ENCODE measurements around the gene SLC35A2.

Gene SLC35A2

DNA sequence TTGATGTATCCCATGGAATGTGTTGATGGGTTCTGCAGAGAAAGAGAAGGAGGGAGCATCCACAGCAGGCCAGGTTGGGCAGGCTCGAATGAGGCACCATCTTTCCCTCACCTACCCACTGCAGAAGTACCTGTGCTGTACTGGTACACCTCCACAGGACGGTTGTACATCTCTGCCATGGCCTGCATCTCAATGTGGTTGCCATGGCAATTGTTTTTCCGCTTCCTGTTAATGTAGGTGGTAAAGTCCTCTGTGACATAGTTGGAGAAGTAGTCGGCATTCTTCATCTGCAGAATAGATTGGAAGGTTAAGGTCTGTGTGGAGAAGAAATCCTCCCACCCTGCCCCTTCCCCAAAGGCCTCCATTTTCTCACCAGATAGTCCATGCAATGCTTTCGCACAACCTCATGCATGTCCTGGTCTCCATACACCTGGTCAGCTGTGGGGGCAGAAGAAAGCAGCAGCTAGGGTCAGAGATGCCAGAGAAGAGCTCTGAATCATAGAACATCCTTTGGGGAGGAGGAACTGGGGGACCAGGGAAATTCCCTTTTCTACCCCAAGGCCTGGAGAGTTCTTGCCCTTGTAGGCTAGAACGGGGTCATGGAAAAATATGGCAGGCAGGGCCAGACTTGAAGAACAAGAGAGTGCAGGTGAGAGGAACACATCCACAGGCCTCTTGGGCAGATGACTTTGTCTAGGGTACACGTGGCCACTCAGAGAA is 23.3 kb upstream of the SLC35A2 start:
- DNase-seq (no peak), ATAC-seq (ENCODE audit: insufficient read depth, low read depth) (no peak)
- H3K27ac ChIP-seq (ENCODE audit: low read length) = no peak overlapping the region
- H3K9ac ChIP-seq (ENCODE audit: low read depth, low read length) = no peak overlapping the region
- H2AFZ ChIP-seq (ENCODE audit: low read depth, low read length) = no peak overlapping the region
- H4K20me1 ChIP-seq (ENCODE audit: insufficient read depth, low read length) = peaks cover 48% of the 10 kb centered on the region
- H3K4me2 ChIP-seq (ENCODE audit: insufficient read depth, low read length) = no peak overlapping the region
- TF ChIP-seq, protein P1, sequence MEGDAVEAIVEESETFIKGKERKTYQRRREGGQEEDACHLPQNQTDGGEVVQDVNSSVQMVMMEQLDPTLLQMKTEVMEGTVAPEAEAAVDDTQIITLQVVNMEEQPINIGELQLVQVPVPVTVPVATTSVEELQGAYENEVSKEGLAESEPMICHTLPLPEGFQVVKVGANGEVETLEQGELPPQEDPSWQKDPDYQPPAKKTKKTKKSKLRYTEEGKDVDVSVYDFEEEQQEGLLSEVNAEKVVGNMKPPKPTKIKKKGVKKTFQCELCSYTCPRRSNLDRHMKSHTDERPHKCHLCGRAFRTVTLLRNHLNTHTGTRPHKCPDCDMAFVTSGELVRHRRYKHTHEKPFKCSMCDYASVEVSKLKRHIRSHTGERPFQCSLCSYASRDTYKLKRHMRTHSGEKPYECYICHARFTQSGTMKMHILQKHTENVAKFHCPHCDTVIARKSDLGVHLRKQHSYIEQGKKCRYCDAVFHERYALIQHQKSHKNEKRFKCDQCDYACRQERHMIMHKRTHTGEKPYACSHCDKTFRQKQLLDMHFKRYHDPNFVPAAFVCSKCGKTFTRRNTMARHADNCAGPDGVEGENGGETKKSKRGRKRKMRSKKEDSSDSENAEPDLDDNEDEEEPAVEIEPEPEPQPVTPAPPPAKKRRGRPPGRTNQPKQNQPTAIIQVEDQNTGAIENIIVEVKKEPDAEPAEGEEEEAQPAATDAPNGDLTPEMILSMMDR (IDR thresholded peaks at IDR 0.05; ENCODE audit: borderline replicate concordance, extremely low read depth, low read length, poor library complexity, severe bottlenecking) = no peak
- no peak for TF ChIP-seq EZH2 (IDR thresholded peaks at IDR 0.05; ENCODE audit: borderline replicate concordance, low read depth, low read length, severe bottlenecking)
- H3K4me1 ChIP-seq (ENCODE audit: insufficient read depth, low read length) = peaks cover 33% of the 10 kb centered on the region
- no peak overlapping the region for H3K4me3 ChIP-seq (ENCODE audit: low read depth in 1 of 2, low read length in 2 of 2)
- peaks cover 30% of the 10 kb centered on the region for H3K79me2 ChIP-seq (ENCODE audit: insufficient read depth, low read length)
- H3K36me3 ChIP-seq (ENCODE audit: insufficient read depth, low read length) = peaks cover 48% of the 10 kb centered on the region
- H3K27me3 ChIP-seq (ENCODE audit: insufficient read depth, low read length, poor library complexity) = no peaks in the 10 kb centered on the region
- no peaks in the 10 kb centered on the region for H3K9me3 ChIP-seq (ENCODE audit: insufficient read depth, low read length, severe bottlenecking)

DNA sequence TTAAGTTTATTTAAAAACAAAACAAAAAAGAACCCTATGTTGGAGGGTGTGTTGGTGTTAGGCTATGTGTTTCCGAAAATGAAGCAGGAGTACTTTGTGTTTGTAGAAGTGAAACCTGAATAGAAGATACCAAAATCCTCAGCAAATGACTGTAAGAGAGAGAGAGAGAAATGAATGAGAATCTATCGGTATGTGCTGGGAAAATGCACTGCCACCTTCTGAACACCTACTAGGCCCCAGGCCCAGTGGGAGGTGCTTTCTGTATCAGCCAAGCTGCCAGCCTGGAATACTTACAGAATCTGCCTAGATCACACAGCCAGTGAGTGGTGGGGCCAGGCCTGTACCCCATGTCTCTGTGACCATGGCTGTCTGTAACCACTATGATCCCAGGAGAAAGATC is 22.3 kb upstream of the SLC35A2 start:
- Histone ChIP-seq H3K9ac (ENCODE audit: low read depth, low read length) (no peak overlapping the region), H3K79me2 (ENCODE audit: insufficient read depth, low read length) (peaks cover 20% of the 10 kb centered on the region), H3K9me3 (ENCODE audit: insufficient read depth, low read length, severe bottlenecking) (no peaks in the 10 kb centered on the region), H3K4me3 (ENCODE audit: low read depth in 1 of 2, low read length in 2 of 2) (no peak overlapping the region), H3K27me3 (ENCODE audit: insufficient read depth, low read length, poor library complexity) (no peaks in the 10 kb centered on the region), H4K20me1 (ENCODE audit: insufficient read depth, low read length) (peaks cover 38% of the 10 kb centered on the region), H3K4me2 (ENCODE audit: insufficient read depth, low read length) (no peak overlapping the region), H2AFZ (ENCODE audit: low read depth, low read length) (no peak overlapping the region), H3K36me3 (ENCODE audit: insufficient read depth, low read length) (peaks cover 44% of the 10 kb centered on the region), H3K4me1 (ENCODE audit: insufficient read depth, low read length) (peaks cover 23% of the 10 kb centered on the region), H3K27ac (ENCODE audit: low read length) (no peak overlapping the region)
- no peak for TF ChIP-seq EZH2 (IDR thresholded peaks at IDR 0.05; ENCODE audit: borderline replicate concordance, low read depth, low read length, severe bottlenecking)
- TF ChIP-seq, protein P1 (IDR thresholded peaks at IDR 0.05; ENCODE audit: borderline replicate concordance, extremely low read depth, low read length, poor library complexity, severe bottlenecking) = no peak
- DNase-seq = no peak
- no peak for ATAC-seq (ENCODE audit: insufficient read depth, low read depth)

DNA sequence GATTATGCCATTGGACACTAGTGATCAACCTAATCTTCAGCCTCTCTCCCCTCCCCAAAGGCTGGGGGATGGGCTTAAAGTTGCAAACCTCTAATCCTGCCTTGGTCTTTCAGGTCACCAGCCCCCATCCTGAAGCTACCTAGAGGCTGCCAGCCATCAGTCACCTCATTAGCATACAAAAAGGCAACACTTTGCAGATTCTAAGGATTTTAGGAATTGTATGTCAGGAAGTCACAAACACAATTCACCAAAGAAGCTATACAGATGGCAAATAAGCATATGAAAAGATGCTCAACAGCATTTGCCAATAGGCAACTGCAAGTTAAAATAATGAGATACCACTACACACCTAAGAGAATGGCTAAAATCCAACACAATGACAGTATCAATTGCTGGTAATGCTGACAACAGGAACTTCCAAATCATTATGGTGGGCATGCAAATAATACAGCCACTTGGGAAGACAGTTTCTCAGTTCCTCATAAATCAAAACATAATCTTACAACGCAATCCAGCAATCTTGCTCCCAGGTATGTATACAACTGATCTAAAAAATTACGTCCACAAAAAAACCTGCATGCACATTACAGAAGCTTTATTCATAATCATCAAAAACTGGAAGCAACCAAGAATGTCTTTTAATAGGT is 16.4 kb upstream of the SLC35A2 start:
- peaks cover 40% of the 10 kb centered on the region for H3K36me3 ChIP-seq (ENCODE audit: insufficient read depth, low read length)
- H3K4me2 ChIP-seq (ENCODE audit: insufficient read depth, low read length) = no peak overlapping the region
- ATAC-seq (ENCODE audit: insufficient read depth, low read depth) (no peak), DNase-seq (no peak)
- no peak overlapping the region for H3K9ac ChIP-seq (ENCODE audit: low read depth, low read length)
- H3K79me2 ChIP-seq (ENCODE audit: insufficient read depth, low read length) = no peaks in the 10 kb centered on the region
- no peak overlapping the region for H2AFZ ChIP-seq (ENCODE audit: low read depth, low read length)
- no peaks in the 10 kb centered on the region for H3K4me1 ChIP-seq (ENCODE audit: insufficient read depth, low read length)
- no peaks in the 10 kb centered on the region for H3K9me3 ChIP-seq (ENCODE audit: insufficient read depth, low read length, severe bottlenecking)
- no peak overlapping the region for H3K4me3 ChIP-seq (ENCODE audit: low read depth in 1 of 2, low read length in 2 of 2)
- no peaks in the 10 kb centered on the region for H3K27me3 ChIP-seq (ENCODE audit: insufficient read depth, low read length, poor library complexity)
- no peak overlapping the region for H3K27ac ChIP-seq (ENCODE audit: low read length)
- no peaks in the 10 kb centered on the region; the same call in 1 of the 2 replicates for H4K20me1 ChIP-seq (ENCODE audit: insufficient read depth, low read length)
- TF ChIP-seq EZH2 (IDR thresholded peaks at IDR 0.05; ENCODE audit: borderline replicate concordance, low read depth, low read length, severe bottlenecking) = no peak
- TF ChIP-seq, protein P1 (IDR thresholded peaks at IDR 0.05; ENCODE audit: borderline replicate concordance, extremely low read depth, low read length, poor library complexity, severe bottlenecking) = no peak
